ENCODE data around the gene ZFX.
A peak's percentile ranks its signal among the peaks of the same experiment; 100 is the strongest.
"Not testable (repeated sequence)": the region's sequence is repeated elsewhere in the genome, so short reads cannot be mapped to it uniquely, and the experiment has no call there.

Gene ZFX

GRCh38 chrX:24149351-24150050, at the start of gene ZFX:
TSS of gene ZFX (plus strand) at chrX:24149729. CDS start at chrX:24172743, 23,014 bp downstream.
- peak within 1 kb of the TSS; percentile 72 to 80 for H3K4me3 ChIP-seq (ENCODE audit: low read depth in 1 of 2, low read length in 2 of 2)
- no peaks in the 10 kb centered on the region for H3K27me3 ChIP-seq (ENCODE audit: low read depth, low read length)
- peaks cover 0 to 8% of the 10 kb centered on the region in 2 donors for H3K36me3 ChIP-seq (ENCODE audit: control insufficient read depth in 1 of 2, insufficient read depth in 2 of 2, low read length in 2 of 2)
- peak within 1 kb of the TSS; percentile 91 for H3K27ac ChIP-seq (ENCODE audit: low read length)
- no peaks in the 10 kb centered on the region for H3K9me3 ChIP-seq (ENCODE audit: control insufficient read depth in 1 of 2, low read length in 2 of 2)
- peaks cover 13 to 14% of the 10 kb centered on the region in 2 donors for H3K4me1 ChIP-seq (ENCODE audit: control insufficient read depth in 1 of 2, insufficient read depth in 2 of 2, low read length in 2 of 2)

- Histone ChIP-seq H3K9me3 (ENCODE audit: control insufficient read depth in 1 of 2, low read length in 2 of 2) (no peaks in the 10 kb centered on the region), H3K36me3 (ENCODE audit: control insufficient read depth in 1 of 2, insufficient read depth in 2 of 2, low read length in 2 of 2) (no peaks in the 10 kb centered on the region), H3K27me3 (ENCODE audit: low read depth, low read length) (no peaks in the 10 kb centered on the region), H3K27ac (ENCODE audit: low read length) (no peak overlapping the region), H3K4me3 (ENCODE audit: low read depth in 1 of 2, low read length in 2 of 2) (no peak overlapping the region), H3K4me1 (ENCODE audit: control insufficient read depth in 1 of 2, insufficient read depth in 2 of 2, low read length in 2 of 2) (no peaks in the 10 kb centered on the region)
Observed at GRCh38 chrX:24100713-24101112, 48.8 kb upstream of the ZFX start.

- Histone ChIP-seq H3K9me3 (ENCODE audit: control insufficient read depth in 1 of 2, low read length in 2 of 2) (no peaks in the 10 kb centered on the region), H3K27me3 (ENCODE audit: low read depth, low read length) (no peaks in the 10 kb centered on the region), H3K36me3 (ENCODE audit: control insufficient read depth in 1 of 2, insufficient read depth in 2 of 2, low read length in 2 of 2) (no peaks in the 10 kb centered on the region), H3K27ac (ENCODE audit: low read length) (no peak overlapping the region), H3K4me3 (ENCODE audit: low read depth in 1 of 2, low read length in 2 of 2) (no peak overlapping the region), H3K4me1 (ENCODE audit: control insufficient read depth in 1 of 2, insufficient read depth in 2 of 2, low read length in 2 of 2) (no peaks in the 10 kb centered on the region)
Observed at GRCh38 chrX:24110069-24110468, 39.5 kb upstream of the ZFX start.

GRCh38 chrX:24113181-24113580, 36.3 kb upstream of the ZFX start:
- peaks cover 0 to 6% of the 10 kb centered on the region in 2 donors for H3K4me1 ChIP-seq (ENCODE audit: control insufficient read depth in 1 of 2, insufficient read depth in 2 of 2, low read length in 2 of 2)
- no peaks in the 10 kb centered on the region for H3K9me3 ChIP-seq (ENCODE audit: control insufficient read depth in 1 of 2, low read length in 2 of 2)
- H3K4me3 ChIP-seq (ENCODE audit: low read depth in 1 of 2, low read length in 2 of 2): no peak overlapping the region

DNA sequence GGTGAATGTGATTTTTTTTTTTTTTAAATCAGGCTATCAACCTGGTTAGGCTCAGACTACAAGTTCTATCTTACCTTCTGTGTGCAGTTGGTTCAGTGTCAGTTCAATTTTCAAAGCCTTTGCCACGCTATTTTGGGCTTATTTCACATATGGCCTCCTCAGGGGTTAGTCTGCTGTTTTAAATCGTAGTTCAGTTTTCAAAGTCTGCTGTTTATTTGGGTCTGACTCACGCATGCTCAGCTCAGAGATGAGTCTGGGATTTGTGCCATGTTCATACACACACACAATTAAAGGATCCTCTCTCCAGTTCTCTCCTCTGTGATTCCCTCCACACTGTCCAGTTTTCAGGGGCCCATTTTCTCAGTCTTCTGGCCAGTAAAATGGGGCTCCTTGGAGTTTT, 32.3 kb upstream of the ZFX start:
- Histone ChIP-seq H3K4me3 (ENCODE audit: low read depth in 1 of 2, low read length in 2 of 2) (no peak overlapping the region), H3K27ac (ENCODE audit: low read length) (no peak overlapping the region), H3K4me1 (ENCODE audit: control insufficient read depth in 1 of 2, insufficient read depth in 2 of 2, low read length in 2 of 2) (peaks cover 0 to 6% of the 10 kb centered on the region in 2 donors), H3K9me3 (ENCODE audit: control insufficient read depth in 1 of 2, low read length in 2 of 2) (no peaks in the 10 kb centered on the region), H3K27me3 (ENCODE audit: low read depth, low read length) (no peaks in the 10 kb centered on the region), H3K36me3 (ENCODE audit: control insufficient read depth in 1 of 2, insufficient read depth in 2 of 2, low read length in 2 of 2) (no peaks in the 10 kb centered on the region)

More at GRCh38 chrX:24113181-24113580, 36.3 kb upstream of the ZFX start:
- no peaks in the 10 kb centered on the region for H3K27me3 ChIP-seq (ENCODE audit: low read depth, low read length)
- no peak overlapping the region for H3K27ac ChIP-seq (ENCODE audit: low read length)
- H3K36me3 ChIP-seq (ENCODE audit: control insufficient read depth in 1 of 2, insufficient read depth in 2 of 2, low read length in 2 of 2): no peaks in the 10 kb centered on the region

GRCh38 chrX:24124244-24124799, 25.2 kb upstream of the ZFX start:
- Histone ChIP-seq H3K27ac (ENCODE audit: low read length) (no peak overlapping the region), H3K9me3 (ENCODE audit: control insufficient read depth in 1 of 2, low read length in 2 of 2) (no peaks in the 10 kb centered on the region), H3K4me3 (ENCODE audit: low read depth in 1 of 2, low read length in 2 of 2) (no peak overlapping the region), H3K4me1 (ENCODE audit: control insufficient read depth in 1 of 2, insufficient read depth in 2 of 2, low read length in 2 of 2) (peaks cover 0 to 5% of the 10 kb centered on the region in 2 donors), H3K36me3 (ENCODE audit: control insufficient read depth in 1 of 2, insufficient read depth in 2 of 2, low read length in 2 of 2) (no peaks in the 10 kb centered on the region), H3K27me3 (ENCODE audit: low read depth, low read length) (no peaks in the 10 kb centered on the region)

DNA sequence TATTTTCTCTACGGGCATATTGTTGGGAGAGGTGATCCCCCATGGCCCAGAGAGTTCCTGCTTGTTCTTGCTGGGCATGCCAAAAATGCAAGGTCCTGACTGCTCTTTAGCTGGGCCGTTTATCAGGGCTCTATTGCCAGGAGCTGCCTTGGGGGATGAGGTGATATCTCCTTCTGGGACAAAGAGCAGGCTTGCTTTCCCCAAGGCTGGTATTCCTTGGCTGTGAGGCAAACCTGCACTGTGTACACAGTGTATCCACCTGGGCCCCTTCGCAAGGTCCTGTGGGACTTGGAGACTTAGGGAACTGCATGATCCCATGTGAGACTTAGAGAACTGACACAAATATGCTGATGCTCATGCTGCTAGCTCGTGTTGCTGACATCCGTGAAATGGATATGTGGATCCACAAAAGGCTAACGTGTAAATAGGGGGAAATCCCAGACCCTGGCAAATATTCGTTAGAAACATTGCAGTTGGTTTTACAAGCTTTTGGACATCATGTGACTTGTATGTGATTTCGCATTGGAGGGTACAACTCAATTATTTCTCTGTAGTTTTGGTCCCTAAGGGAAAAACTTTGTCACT, 24.4 kb upstream of the ZFX start:
- Histone ChIP-seq H3K4me3 (ENCODE audit: low read depth in 1 of 2, low read length in 2 of 2) (no peak overlapping the region), H3K36me3 (ENCODE audit: control insufficient read depth in 1 of 2, insufficient read depth in 2 of 2, low read length in 2 of 2) (no peaks in the 10 kb centered on the region), H3K9me3 (ENCODE audit: control insufficient read depth in 1 of 2, low read length in 2 of 2) (no peaks in the 10 kb centered on the region), H3K27ac (ENCODE audit: low read length) (no peak overlapping the region), H3K27me3 (ENCODE audit: low read depth, low read length) (no peaks in the 10 kb centered on the region), H3K4me1 (ENCODE audit: control insufficient read depth in 1 of 2, insufficient read depth in 2 of 2, low read length in 2 of 2) (peaks cover 0 to 5% of the 10 kb centered on the region in 2 donors)

- H3K36me3 ChIP-seq (ENCODE audit: control insufficient read depth in 1 of 2, insufficient read depth in 2 of 2, low read length in 2 of 2): no peaks in the 10 kb centered on the region
- H3K27me3 ChIP-seq (ENCODE audit: low read depth, low read length): no peaks in the 10 kb centered on the region
- no peak overlapping the region for H3K27ac ChIP-seq (ENCODE audit: low read length)
- H3K9me3 ChIP-seq (ENCODE audit: control insufficient read depth in 1 of 2, low read length in 2 of 2): no peaks in the 10 kb centered on the region
- no peaks in the 10 kb centered on the region for H3K4me1 ChIP-seq (ENCODE audit: control insufficient read depth in 1 of 2, insufficient read depth in 2 of 2, low read length in 2 of 2)
- H3K4me3 ChIP-seq (ENCODE audit: low read depth in 1 of 2, low read length in 2 of 2): no peak overlapping the region
Observed at GRCh38 chrX:24131476-24131875, 18.1 kb upstream of the ZFX start.

DNA sequence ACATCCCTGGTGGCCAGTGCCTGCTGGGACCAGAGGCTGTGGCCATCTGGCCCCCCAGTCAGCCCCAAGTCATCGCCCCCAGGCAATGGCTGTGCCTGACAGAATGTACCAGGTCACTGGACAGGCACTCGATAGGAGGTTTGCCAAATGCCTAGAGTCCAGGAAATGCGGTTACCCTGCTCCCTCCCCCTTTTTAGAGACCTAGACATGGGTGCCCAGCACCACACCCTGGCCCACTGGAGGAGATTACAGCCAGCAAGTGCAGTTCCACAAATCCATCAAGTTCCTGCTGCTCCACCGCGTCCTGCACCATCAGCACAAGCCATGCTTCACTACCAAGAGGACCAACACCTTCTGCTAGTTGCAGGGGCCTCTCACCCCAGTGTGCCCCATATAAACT, 16.2 kb upstream of the ZFX start:
- H3K4me1 ChIP-seq (ENCODE audit: control insufficient read depth in 1 of 2, insufficient read depth in 2 of 2, low read length in 2 of 2): peaks cover 0 to 3% of the 10 kb centered on the region in 2 donors
- no peaks in the 10 kb centered on the region for H3K9me3 ChIP-seq (ENCODE audit: control insufficient read depth in 1 of 2, low read length in 2 of 2)
- no peaks in the 10 kb centered on the region for H3K36me3 ChIP-seq (ENCODE audit: control insufficient read depth in 1 of 2, insufficient read depth in 2 of 2, low read length in 2 of 2)
- no peaks in the 10 kb centered on the region for H3K27me3 ChIP-seq (ENCODE audit: low read depth, low read length)
- H3K27ac ChIP-seq (ENCODE audit: low read length): no peak overlapping the region
- no peak overlapping the region for H3K4me3 ChIP-seq (ENCODE audit: low read depth in 1 of 2, low read length in 2 of 2)

GRCh38 chrX:24135768-24136167, 13.8 kb upstream of the ZFX start:
- not testable (repeated sequence) for H3K27ac ChIP-seq (ENCODE audit: low read length); H3K36me3 ChIP-seq (ENCODE audit: control insufficient read depth in 1 of 2, insufficient read depth in 2 of 2, low read length in 2 of 2); H3K4me3 ChIP-seq (ENCODE audit: low read depth in 1 of 2, low read length in 2 of 2); H3K9me3 ChIP-seq (ENCODE audit: control insufficient read depth in 1 of 2, low read length in 2 of 2); H3K4me1 ChIP-seq (ENCODE audit: control insufficient read depth in 1 of 2, insufficient read depth in 2 of 2, low read length in 2 of 2); H3K27me3 ChIP-seq (ENCODE audit: low read depth, low read length)

- no peak overlapping the region for H3K4me3 ChIP-seq (ENCODE audit: low read depth in 1 of 2, low read length in 2 of 2)
- H3K36me3 ChIP-seq (ENCODE audit: control insufficient read depth in 1 of 2, insufficient read depth in 2 of 2, low read length in 2 of 2): no peaks in the 10 kb centered on the region
- no peak overlapping the region for H3K27ac ChIP-seq (ENCODE audit: low read length)
- no peaks in the 10 kb centered on the region for H3K9me3 ChIP-seq (ENCODE audit: control insufficient read depth in 1 of 2, low read length in 2 of 2)
- H3K4me1 ChIP-seq (ENCODE audit: control insufficient read depth in 1 of 2, insufficient read depth in 2 of 2, low read length in 2 of 2): peaks cover 0 to 3% of the 10 kb centered on the region in 2 donors
- H3K27me3 ChIP-seq (ENCODE audit: low read depth, low read length): no peaks in the 10 kb centered on the region
Observed at GRCh38 chrX:24137192-24137591, 12.3 kb upstream of the ZFX start.
